ENCODE results near the gene IFI6. TPM values are rescaled to one million over a fixed set of nuclear protein-coding genes. Genes with fewer than 3 reads are reported as not detected.

Gene IFI6
- total and polyA plus RNA-seq, 4 donors = 5.9 to 339 (median 169) TPM

DNA sequence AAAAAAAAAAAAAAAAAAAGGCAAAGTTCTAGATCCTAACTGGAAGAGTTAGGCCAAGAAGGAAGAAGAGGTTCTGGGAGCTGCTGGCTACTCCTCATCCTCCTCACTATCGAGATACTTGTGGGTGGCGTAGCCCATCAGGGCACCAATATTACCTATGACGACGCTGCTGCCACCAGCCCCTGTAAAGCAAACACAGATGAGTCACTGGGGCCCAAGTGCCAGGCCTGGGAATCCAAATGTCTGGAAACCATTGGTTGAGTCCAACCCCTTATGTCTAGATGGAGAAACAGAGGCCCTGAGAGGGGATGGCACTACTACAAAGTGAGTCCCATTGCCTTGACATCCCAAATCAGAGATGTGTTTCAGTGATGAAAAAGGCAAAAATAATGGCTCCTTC, 5.7 kb downstream of the IFI6 start:
- H3K27me3 ChIP-seq (ENCODE audit: control insufficient read depth in 4 of 4, insufficient read depth in 4 of 4, low read length in 3 of 4) = no peaks in the 10 kb centered on the region
- TF ChIP-seq, protein P1, sequence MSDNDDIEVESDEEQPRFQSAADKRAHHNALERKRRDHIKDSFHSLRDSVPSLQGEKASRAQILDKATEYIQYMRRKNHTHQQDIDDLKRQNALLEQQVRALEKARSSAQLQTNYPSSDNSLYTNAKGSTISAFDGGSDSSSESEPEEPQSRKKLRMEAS (IDR thresholded peaks at IDR 0.05) = no peak
- TF ChIP-seq HNF4G (IDR thresholded peaks at IDR 0.05) = no peak
- TF ChIP-seq, protein P2, sequence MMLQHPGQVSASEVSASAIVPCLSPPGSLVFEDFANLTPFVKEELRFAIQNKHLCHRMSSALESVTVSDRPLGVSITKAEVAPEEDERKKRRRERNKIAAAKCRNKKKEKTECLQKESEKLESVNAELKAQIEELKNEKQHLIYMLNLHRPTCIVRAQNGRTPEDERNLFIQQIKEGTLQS (IDR thresholded peaks at IDR 0.05) = no peak
- no peak for DNase-seq (ENCODE audit: low spot score)
- no peaks in the 10 kb centered on the region for H3K9me3 ChIP-seq (ENCODE audit: control insufficient read depth in 4 of 4, low read length in 3 of 4)
- no peak overlapping the region for H3K9ac ChIP-seq (ENCODE audit: low read depth in 1 of 2, low read length in 2 of 2)
- H3K4me3 ChIP-seq (ENCODE audit: low read depth in 1 of 3, low read length in 3 of 3) = no peak overlapping the region
- H3K36me3 ChIP-seq (ENCODE audit: control insufficient read depth in 4 of 4, insufficient read depth in 3 of 4, low read depth in 1 of 4, low read length in 3 of 4) = peaks cover 3 to 11% (median 4%) of the 10 kb centered on the region in 4 donors
- WGBS = 97% methylated on average over 4 of the region's 4 CpGs
- H3K4me1 ChIP-seq (ENCODE audit: control insufficient read depth in 4 of 4, insufficient read depth in 4 of 4, low read length in 3 of 4) = peaks cover 0 to 22% (median 16%) of the 10 kb centered on the region in 4 donors
- H3K27ac ChIP-seq (ENCODE audit: low read depth in 1 of 2, low read length in 2 of 2) = no peak overlapping the region

GRCh38 chr1:27665016-27665651, 6.9 kb downstream of the IFI6 start:
- 94% methylated on average over 9 of the region's 9 CpGs for WGBS
- H3K27me3 ChIP-seq (ENCODE audit: control insufficient read depth in 4 of 4, insufficient read depth in 4 of 4, low read length in 3 of 4) = no peaks in the 10 kb centered on the region
- H3K9ac ChIP-seq (ENCODE audit: low read depth in 1 of 2, low read length in 2 of 2) = no peak overlapping the region
- no peak for DNase-seq (ENCODE audit: low spot score)
- peaks cover 0 to 16% (median 8%) of the 10 kb centered on the region in 4 donors for H3K4me1 ChIP-seq (ENCODE audit: control insufficient read depth in 4 of 4, insufficient read depth in 4 of 4, low read length in 3 of 4)
- no peak for TF ChIP-seq TAF1 (conservative IDR thresholded peaks at IDR 0.05)
- TF ChIP-seq HNF4A (conservative IDR thresholded peaks at IDR 0.05) = no peak
- TF ChIP-seq EGR1 (IDR thresholded peaks at IDR 0.05; ENCODE audit: low read depth in 2 of 2) = no peak
- TF ChIP-seq, protein P3, sequence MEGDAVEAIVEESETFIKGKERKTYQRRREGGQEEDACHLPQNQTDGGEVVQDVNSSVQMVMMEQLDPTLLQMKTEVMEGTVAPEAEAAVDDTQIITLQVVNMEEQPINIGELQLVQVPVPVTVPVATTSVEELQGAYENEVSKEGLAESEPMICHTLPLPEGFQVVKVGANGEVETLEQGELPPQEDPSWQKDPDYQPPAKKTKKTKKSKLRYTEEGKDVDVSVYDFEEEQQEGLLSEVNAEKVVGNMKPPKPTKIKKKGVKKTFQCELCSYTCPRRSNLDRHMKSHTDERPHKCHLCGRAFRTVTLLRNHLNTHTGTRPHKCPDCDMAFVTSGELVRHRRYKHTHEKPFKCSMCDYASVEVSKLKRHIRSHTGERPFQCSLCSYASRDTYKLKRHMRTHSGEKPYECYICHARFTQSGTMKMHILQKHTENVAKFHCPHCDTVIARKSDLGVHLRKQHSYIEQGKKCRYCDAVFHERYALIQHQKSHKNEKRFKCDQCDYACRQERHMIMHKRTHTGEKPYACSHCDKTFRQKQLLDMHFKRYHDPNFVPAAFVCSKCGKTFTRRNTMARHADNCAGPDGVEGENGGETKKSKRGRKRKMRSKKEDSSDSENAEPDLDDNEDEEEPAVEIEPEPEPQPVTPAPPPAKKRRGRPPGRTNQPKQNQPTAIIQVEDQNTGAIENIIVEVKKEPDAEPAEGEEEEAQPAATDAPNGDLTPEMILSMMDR (IDR thresholded peaks at IDR 0.05; ENCODE audit: low read depth, low read length, missing input control) = no peak
- no peak for TF ChIP-seq SP1 (IDR thresholded peaks at IDR 0.05)
- TF ChIP-seq, protein P1 (IDR thresholded peaks at IDR 0.05) = no peak
- no peak for TF ChIP-seq REST (IDR thresholded peaks at IDR 0.05)
- TF ChIP-seq, protein P2 (IDR thresholded peaks at IDR 0.05) = no peak
- TF ChIP-seq YY1 (IDR thresholded peaks at IDR 0.05) = no peak
- TF ChIP-seq ZBTB33 (IDR thresholded peaks at IDR 0.05) = no peak
- no peak overlapping the region for H3K27ac ChIP-seq (ENCODE audit: low read depth in 1 of 2, low read length in 2 of 2)
- peaks cover 3 to 11% (median 4%) of the 10 kb centered on the region in 4 donors for H3K36me3 ChIP-seq (ENCODE audit: control insufficient read depth in 4 of 4, insufficient read depth in 3 of 4, low read depth in 1 of 4, low read length in 3 of 4)
- H3K9me3 ChIP-seq (ENCODE audit: control insufficient read depth in 4 of 4, low read length in 3 of 4) = no peaks in the 10 kb centered on the region
- no peak overlapping the region for H3K4me3 ChIP-seq (ENCODE audit: low read depth in 1 of 3, low read length in 3 of 3)
